GM18526 (cell line): ENCODE data around the gene MFAP1.
A peak's percentile ranks its signal among the peaks of the same experiment; 100 is the strongest.

Source experiments
- POLR2A ChIP-seq: IDR thresholded peaks from 3 replicates; pipeline ENCODE4 v1.6.1; 2011; ENCODE audit not compliant: insufficient read length; ENCODE audit errors: extremely low read depth

MFAP1 gene

GRCh38 chr15:43777267-43777914 lies 47.1 kb downstream of the MFAP1 start:
- no peak for TF ChIP-seq POLR2A

- TF ChIP-seq POLR2A = peak; percentile 57
These were observed 47.7 kb downstream of the MFAP1 start, which contains the start of gene ELL3 for GRCh38 chr15:43776718-43777266. TSS of gene ELL3 (minus strand) at chr15:43776966. CDS start at chr15:43776901, 65 bp downstream.

GRCh38 chr15:43776101-43776717 lies 48.3 kb downstream of the MFAP1 start:
- TF ChIP-seq POLR2A = no peak

DNA sequence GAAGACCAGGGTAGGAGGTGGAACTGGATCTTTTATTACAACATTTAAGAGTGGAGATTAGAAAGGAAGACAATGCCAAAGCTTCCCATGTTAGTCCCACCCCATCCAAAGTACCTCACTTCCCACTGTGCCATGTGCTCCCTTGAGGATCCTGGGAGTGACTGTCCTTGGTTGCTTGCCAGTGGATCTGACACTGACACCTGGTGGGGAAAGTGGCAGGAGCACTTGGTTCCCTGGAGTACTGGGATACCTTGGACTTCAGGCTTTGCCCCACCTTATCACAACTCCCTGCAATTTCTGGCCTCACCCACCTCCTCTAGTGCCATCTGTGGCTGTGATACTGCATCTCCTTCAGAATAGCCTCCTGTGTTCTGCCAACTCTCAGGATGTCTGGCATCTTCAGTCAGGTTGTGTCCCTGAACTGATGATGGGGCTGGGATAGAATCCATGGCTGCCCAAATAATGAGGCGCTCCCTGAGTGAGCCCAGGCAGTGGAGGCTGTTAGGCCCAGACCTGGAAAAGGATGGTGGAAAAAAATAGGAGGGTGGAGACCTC lies 49.0 kb downstream of the MFAP1 start:
- TF ChIP-seq POLR2A = no peak

GRCh38 chr15:43774062-43774461 lies 50.4 kb downstream of the MFAP1 start:
- no peak for TF ChIP-seq POLR2A

GRCh38 chr15:43772624-43773023 lies 51.9 kb downstream of the MFAP1 start:
- no peak for TF ChIP-seq POLR2A

- TF ChIP-seq POLR2A = no peak
These were observed 52.7 kb downstream of the MFAP1 start for GRCh38 chr15:43771816-43772215.

DNA sequence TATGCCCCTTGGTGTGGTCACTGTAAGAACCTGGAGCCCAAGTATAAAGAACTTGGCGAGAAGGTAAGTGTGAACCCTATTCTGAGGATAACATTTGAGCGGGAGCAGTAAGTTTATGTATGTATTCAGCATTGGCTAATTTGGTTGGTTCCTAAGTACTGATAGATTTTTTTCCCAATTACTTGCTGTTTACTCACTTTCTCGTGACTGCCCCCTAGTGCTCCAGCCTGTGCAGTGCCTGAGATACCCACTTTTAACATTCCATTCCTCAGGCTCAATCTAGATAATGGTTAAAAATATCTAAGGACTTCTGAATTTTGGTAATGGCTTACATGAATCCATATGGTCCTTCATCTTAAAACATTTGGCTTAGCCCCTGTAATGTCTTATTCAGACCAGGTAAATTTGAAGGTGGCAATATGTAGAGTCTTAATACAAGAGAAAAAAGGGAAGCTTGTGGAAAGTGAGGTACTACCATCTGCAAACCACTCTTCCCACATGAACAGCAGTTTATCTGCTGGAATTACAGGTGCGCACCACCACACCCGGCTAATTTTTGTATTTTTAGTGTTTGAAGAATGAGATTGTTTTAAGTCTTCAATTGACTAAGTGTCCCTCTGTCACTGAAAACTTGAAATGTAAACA lies 54.8 kb downstream of the MFAP1 start:
- no peak for TF ChIP-seq POLR2A

DNA sequence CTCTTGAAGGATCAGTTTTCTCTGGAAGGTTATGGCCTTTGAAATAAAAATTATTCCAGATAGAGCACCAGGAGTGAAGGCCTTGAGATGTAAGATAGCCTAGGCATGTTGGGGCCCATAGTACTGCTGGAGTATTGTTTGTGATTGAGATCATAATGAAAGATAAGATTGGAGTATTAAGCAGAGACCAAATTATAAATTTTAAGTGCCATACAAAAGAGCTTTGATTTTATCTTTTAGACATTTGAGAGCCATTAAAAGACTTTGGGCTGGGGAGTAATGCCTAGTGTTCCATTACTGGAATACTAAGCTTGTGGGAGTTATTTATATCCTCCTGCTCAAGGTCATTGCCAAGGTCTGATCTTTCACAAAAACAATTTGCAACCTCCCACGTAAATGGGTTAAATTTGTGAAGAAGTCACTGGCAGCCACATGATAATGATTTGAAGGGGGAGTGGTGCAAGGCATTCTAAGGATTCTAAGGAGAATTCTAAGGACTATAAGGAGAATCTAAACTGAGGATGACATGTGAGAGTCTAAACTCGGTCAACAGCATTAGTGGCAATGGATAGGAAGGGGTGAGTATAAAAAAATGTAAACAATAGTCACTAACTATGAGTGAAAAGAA lies 60.6 kb downstream of the MFAP1 start:
- TF ChIP-seq POLR2A = no peak

- no peak for TF ChIP-seq POLR2A
These were observed 61.7 kb downstream of the MFAP1 start for GRCh38 chr15:43762824-43763223.
